NOMO-1 treated with DMSO at 0.1 percent for 48 hours (cell line): ENCODE results near the gene GFOD1.
"Not testable (repeated sequence)": the region's sequence is repeated elsewhere in the genome, so short reads cannot be mapped to it uniquely, and the experiment has no call there.

Experiments used
- DNase-seq: peaks from one replicate; lab custom pipeline; 2025; ENCODE audit not compliant: unreplicated experiment; lab: John Stamatoyannopoulos, UW

Gene GFOD1

DNA sequence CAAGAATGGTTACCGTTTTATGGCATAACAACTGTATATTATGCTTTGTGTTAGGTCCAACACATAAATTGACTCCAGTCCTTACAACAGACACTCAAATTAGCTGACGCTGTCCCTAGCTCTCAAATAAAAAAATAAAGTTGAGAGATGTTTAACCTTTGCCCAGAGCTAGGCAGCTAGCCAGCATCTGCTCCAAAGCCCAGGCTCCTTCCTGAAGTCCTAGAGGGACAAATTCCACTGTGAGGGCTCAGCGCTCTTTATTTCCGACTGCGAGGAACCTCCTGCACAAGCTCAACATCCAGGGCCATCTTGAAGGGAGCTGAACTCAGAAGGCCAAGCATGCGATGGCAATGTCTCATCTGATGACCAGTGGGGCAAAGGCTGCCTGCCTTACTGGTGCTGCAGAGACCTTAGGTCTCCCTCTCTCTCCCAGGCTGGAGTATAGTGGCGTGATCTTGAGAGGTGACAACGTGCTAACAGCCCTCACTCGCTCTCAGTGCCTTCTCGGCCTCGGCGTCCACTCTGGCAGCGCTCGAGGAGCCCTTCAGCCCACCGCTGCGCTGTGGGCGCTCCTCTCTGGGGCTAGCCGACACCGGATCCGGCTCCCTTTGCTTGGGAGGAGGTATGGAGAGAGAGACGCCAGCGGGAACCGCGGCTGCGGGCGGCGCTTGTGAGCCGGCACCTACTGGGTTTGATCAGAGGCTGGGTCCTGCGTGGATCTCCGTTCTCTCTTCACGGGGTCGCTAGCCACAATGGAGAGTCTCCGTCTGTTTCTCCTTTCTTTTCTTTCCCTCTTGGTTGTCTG, 24.7 kb upstream of the GFOD1 start:
- no peak for DNase-seq

DNA sequence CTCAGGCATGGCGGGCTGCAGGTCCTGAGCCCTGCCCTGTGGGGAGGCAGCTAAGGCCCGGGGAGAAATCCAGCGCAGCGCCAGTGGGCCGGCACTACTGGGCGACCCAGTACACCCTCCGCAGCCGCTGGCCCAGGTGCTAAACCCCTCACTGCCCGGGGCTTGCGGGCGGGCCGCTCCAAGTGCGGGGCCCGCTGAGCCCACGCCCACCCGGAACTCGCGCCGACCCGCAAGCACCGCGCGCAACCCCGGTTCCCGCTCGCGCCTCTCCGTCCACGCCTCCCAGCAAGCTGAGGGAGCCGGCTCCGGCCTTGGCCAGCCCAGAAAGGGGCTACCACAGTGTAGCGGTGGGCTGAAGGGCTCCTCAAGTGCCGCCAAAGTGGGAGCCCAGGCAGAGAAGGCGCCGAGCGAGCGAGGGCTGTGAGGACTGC, 23.8 kb upstream of the GFOD1 start:
- not testable (repeated sequence) for DNase-seq

- DNase-seq, result not testable (repeated sequence)
Measured at GRCh38 chr6:13510433-13510832, 23.0 kb upstream of the GFOD1 start.

GRCh38 chr6:13508711-13509705, 21.6 kb upstream of the GFOD1 start:
- DNase-seq, result no peak

- DNase-seq, result no peak
Measured at GRCh38 chr6:13507306-13507860, 20.0 kb upstream of the GFOD1 start.

- no peak for DNase-seq
Measured at GRCh38 chr6:13505345-13505734, 17.9 kb upstream of the GFOD1 start.

GRCh38 chr6:13504611-13505344, 17.4 kb upstream of the GFOD1 start:
- no peak for DNase-seq

DNA sequence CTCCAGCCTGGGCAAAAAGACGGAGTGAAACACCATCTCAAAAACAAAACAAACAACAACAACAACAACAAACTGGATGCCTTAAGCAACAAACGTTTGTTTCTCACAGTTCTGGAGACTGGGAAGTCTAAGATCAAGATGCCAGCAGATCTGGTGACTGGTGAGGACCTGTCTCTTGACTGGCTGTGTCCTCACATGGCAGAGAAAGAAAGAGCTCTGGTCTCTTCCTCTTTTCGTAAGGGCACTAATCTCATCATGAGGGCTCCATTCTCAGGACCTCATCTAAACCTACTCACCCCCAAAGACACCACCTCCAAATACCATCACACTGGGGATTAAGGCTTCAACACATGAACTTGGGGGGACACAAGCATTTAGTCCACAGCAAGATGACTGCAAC, 13.5 kb upstream of the GFOD1 start:
- no peak for DNase-seq

- no peak for DNase-seq
Measured at GRCh38 chr6:13500264-13500663, 12.9 kb upstream of the GFOD1 start.

DNA sequence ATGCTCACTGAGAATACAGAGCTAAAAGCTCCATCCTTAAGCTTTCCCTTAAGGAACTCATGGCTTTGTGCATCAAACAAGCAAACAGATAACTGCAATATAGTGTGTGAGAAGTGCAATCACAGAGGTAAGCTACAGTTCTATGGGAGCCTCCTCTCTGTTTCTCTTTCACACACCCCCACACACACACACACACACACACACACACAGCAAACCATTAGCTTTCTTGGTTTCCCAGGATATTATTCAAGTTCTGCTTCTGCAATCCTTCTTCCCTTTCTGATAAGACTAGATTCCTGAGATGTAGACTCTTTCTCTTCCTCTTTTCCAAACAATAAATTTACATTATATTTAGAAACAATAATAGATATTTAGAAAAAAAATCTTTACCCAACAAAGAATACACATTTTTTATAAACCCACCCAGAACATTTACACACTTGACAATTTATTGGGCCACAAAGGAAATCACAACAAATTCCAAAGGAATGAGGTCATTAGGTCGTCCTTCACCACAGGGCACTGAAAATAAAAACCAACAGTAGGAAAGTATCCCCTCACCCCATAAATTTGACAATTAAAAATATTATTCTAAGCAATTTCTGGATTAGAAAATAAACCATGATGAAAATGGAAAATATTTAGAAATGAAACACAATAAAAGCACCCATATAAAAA, 9.3 kb upstream of the GFOD1 start:
- DNase-seq, result no peak

DNA sequence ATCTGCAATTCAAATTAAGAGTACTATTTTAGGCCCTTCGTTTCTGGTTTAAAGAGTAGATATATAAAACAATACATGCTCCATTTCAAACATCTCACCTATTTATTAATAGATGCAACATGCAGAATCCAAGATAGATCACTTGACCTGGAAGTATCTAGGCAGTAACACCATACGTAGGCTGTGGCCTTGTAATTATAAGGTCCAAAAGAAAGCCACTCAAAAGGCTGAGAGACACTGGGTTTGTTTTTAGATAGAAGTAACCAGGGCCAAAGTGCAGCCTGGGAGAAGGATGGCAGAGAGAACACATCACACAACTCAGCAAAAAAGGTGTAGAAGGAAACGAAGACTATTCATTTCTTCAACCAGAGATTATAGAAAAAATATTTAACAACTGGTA, 8.4 kb upstream of the GFOD1 start:
- DNase-seq, result no peak

GRCh38 chr6:13495112-13495776, 7.8 kb upstream of the GFOD1 start:
- DNase-seq, result no peak

DNA sequence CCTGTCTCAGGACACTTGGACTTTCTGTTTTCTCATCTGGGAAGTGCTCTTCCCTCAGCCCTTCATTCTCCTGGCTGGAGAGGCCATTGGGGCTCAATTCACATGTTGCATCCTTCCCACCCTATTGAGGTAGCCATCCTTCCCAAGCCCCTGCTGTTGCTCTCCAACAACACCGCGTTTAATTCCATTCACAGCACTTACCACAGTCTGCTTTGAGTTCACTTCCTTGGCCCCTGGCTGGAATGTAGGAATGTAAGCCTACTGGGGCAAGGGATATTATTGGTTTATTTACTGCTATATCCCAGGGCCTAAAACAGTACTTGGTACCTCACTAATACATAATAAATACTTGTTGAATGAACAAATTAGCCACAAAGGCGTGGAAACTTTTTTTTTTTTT, 6.7 kb upstream of the GFOD1 start:
- no peak for DNase-seq

- DNase-seq, result no peak
Measured at GRCh38 chr6:13493147-13493546, 5.7 kb upstream of the GFOD1 start.

- DNase-seq, result no peak
Measured at GRCh38 chr6:13492357-13492756, 5.0 kb upstream of the GFOD1 start.

DNA sequence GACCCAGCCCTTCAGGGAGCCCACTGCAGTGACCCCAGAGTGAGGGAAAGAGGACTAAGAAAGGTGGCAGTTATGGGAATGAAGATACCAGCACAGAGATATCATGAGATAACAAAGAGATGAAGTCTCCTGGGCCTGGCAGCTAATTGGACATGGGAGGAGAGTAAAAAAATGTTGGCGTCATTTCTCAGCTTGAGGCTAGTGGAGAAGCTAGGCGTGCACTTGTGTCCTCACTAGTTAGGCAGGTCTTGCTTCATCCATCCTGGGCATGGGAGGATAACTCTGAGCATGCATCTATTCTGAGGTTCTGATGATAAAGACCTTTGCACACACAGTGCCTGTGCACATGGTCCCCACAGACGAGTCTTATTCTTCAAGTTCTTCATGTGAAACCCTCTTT, 4.1 kb upstream of the GFOD1 start:
- DNase-seq, result no peak

GRCh38 chr6:13490402-13490801, 3.0 kb upstream of the GFOD1 start:
- DNase-seq, result no peak

- no peak for DNase-seq
Measured at GRCh38 chr6:13488896-13489237, 1.5 kb upstream of the GFOD1 start.

- peak; percentile 53 for DNase-seq
Measured at GRCh38 chr6:13488015-13488895, 855 bp upstream of the GFOD1 start.
